ENCODE results near the gene FXN.

- TF ChIP-seq EZH2 (IDR thresholded peaks at IDR 0.05; ENCODE audit: insufficient read depth, poor library complexity, severe bottlenecking) (no peak), EZH2phosphoT487 (IDR thresholded peaks at IDR 0.05; ENCODE audit: insufficient read depth, low read depth) (no peak)
Observed at GRCh38 chr9:69027355-69028097, 8.0 kb upstream of the FXN start.
